ENCODE measurements around the gene ITGAD.

ITGAD gene

DNA sequence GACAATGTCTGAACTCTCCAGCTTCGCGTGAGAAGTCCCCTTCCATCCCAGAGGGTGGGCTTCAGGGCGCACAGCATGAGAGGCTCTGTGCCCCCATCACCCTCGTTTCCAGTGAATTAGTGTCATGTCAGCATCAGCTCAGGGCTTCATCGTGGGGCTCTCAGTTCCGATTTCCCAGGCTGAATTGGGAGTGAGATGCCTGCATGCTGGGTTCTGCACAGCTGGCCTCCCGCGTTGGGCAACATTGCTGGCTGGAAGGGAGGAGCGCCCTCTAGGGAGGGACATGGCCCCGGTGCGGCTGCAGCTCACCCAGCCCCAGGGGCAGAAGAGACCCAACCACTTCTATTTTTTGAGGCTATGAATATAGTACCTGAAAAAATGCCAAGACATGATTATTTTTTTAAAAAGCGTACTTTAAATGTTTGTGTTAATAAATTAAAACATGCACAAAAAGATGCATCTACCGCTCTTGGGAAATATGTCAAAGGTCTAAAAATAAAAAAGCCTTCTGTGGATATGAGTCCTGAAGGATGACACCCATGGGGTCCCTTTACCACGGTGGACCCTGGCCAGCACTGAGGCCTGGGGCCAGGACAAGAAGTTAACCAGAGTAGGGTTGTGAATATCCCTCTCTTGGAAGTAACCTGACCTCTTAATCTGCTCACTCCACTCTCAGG, 10.5 kb upstream of the ITGAD start:
- DNase-seq (peak; percentile 65 to 73), ATAC-seq (peak; percentile 81)
- no peak overlapping the region for H3K4me3 Mint-ChIP-seq
- no peaks in the 10 kb centered on the region for H3K9me3 Mint-ChIP-seq
- H3K4me1 Mint-ChIP-seq: peaks cover 33% of the 10 kb centered on the region
- H3K27ac Mint-ChIP-seq: no peak overlapping the region
- no peaks in the 10 kb centered on the region for H3K27me3 Mint-ChIP-seq

DNA sequence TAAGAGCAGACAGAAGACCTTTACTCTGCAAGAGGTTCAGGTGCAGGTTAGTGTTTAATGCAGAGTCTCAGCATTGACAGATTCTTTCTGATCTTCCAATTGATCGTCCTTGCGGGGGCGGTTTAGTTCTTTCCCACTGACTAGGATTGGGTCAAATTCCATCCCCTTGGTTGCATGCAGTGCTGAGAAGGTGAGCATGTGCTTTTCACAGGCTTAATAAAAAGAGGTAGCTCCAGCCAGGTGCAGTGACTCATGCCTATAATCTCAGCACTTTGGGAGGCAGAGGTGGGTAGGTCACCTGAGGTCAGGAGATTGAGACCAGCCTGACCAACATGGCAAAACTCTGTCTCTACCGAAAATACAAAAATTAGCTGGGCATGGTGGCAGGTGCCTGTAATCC, 7.5 kb upstream of the ITGAD start:
- H3K27me3 Mint-ChIP-seq: peaks cover 7% of the 10 kb centered on the region
- DNase-seq (no peak), ATAC-seq (no peak)
- H3K4me3 Mint-ChIP-seq: no peak overlapping the region
- H3K4me1 Mint-ChIP-seq: peaks cover 31% of the 10 kb centered on the region
- H3K27ac Mint-ChIP-seq: no peak overlapping the region
- H3K9me3 Mint-ChIP-seq: no peaks in the 10 kb centered on the region

DNA sequence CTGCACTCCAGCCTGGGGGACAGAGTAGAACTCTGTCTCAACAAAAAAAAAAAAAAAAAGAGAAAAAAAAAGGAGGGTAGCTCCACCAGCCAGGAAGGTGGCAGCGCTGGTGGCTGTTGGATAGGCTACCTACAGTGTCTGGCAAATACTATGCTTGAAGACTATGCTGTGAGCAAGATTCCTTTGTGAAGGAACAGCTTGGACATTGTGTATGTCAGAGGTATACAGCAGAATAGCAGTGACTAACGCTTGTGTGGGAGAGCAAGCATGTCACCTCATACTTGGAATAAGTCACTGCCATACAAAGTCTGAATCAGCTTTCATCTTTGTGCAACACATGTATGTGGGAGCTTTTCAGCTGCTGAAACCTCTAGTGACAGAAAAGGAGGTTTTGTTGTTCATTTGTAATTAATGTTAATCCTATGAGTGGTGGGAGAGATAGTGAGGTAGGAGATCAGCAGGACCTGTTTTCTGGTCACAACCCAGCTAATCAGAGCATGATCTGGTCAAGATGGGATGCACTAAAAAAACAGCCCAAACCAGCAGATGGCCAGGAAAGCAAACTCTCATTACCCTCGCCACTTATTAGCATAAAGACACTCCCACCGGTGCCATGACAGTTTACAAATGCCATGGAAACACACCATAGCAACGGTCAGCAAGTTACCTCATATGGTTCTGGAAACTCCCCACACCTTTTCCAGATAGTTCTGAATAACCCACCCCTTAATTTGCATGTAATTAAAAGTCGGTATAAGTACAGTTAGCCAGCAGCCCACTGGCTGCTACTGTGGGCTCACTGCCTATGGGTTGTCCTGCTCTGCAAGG, 6.8 kb upstream of the ITGAD start:
- peaks cover 7% of the 10 kb centered on the region for H3K27me3 Mint-ChIP-seq
- H3K4me3 Mint-ChIP-seq: no peak overlapping the region
- peaks cover 31% of the 10 kb centered on the region for H3K4me1 Mint-ChIP-seq
- H3K9me3 Mint-ChIP-seq: no peaks in the 10 kb centered on the region
- peak overlapping the region in 1 of 2 donors; percentile 10 for H3K27ac Mint-ChIP-seq
- ATAC-seq (peak; percentile 88), DNase-seq (peak; percentile 16 to 32)

DNA sequence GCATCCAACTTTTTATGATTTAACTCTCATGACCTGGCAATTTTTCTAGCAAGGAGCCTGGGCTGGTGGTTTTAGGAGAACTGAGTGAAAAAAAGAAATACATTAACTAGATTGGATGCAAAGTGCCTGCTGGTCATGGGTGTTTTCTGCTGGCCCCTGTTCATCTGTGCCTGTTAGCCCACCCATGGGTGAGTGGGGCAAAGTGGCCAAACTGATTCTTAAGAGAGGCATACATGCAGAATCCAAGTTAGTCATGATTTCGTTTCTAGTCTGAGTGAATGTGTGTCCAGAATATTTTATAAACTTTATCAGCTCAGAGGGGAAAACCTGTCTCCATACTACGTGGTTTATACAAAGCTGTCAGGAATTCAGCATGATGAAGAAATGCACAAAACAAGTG, 4.6 kb upstream of the ITGAD start:
- Mint-ChIP-seq H3K27ac (no peak overlapping the region), H3K9me3 (no peaks in the 10 kb centered on the region), H3K27me3 (peaks cover 15% of the 10 kb centered on the region), H3K4me1 (peaks cover 31% of the 10 kb centered on the region), H3K4me3 (no peak overlapping the region)
- DNase-seq: no peak
- ATAC-seq: no peak

DNA sequence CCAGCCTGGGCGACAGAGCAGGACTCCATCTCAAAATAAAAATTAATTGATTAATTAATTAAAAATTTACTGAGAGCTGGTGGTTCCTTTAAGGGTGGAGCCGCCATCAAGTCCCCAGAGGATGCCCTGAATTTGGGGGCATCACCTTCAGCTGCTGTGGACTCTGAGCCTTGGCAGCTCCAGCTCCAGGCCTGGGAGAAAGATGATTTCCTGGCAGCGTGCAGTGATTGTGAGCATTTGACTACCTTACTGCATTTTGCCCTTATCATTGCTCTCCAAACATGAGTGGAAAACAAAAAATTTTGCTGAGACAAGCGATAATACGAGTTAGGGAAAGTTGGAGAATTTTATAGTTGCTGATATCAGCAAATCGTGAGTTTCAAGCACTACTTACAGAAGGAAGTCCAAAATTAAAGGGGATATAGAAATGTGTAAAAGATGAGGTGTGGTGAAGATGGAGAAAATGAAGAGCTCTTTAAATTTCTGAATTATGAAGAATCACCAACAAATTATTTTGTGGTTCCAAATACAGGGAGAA, 2.6 kb upstream of the ITGAD start:
- no peak overlapping the region for H3K27ac Mint-ChIP-seq
- no peaks in the 10 kb centered on the region for H3K9me3 Mint-ChIP-seq
- H3K4me1 Mint-ChIP-seq: peaks cover 22% of the 10 kb centered on the region
- ATAC-seq (no peak), DNase-seq (no peak)
- peaks cover 22% of the 10 kb centered on the region for H3K27me3 Mint-ChIP-seq
- H3K4me3 Mint-ChIP-seq: no peak overlapping the region

DNA sequence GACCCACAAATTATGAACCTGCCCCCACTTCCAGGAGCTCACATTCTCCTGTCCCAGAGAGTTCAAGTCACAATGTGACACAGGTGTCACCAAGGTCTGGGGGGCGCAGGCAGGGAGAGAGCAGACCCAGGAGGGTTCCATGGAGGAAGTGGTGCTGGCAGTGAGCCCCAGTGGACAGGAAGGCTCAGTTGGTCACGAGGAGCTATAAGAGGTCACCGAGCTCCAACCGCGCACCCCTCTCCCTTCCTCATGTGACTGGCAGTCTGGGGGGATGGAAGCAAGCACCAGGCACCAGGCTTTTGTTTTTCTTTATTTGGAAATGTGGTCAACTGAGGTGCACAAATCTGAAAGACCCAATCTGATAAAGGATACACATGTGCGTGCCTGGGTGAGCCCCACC, 2.5 kb downstream of the ITGAD start:
- ATAC-seq: no peak
- H3K4me3 Mint-ChIP-seq: no peak overlapping the region
- peaks cover 16% of the 10 kb centered on the region for H3K27me3 Mint-ChIP-seq
- DNase-seq: no peak
- H3K9me3 Mint-ChIP-seq: peaks cover 11 to 16% of the 10 kb centered on the region in 2 donors
- no peak overlapping the region for H3K27ac Mint-ChIP-seq
- peaks cover 20% of the 10 kb centered on the region for H3K4me1 Mint-ChIP-seq

DNA sequence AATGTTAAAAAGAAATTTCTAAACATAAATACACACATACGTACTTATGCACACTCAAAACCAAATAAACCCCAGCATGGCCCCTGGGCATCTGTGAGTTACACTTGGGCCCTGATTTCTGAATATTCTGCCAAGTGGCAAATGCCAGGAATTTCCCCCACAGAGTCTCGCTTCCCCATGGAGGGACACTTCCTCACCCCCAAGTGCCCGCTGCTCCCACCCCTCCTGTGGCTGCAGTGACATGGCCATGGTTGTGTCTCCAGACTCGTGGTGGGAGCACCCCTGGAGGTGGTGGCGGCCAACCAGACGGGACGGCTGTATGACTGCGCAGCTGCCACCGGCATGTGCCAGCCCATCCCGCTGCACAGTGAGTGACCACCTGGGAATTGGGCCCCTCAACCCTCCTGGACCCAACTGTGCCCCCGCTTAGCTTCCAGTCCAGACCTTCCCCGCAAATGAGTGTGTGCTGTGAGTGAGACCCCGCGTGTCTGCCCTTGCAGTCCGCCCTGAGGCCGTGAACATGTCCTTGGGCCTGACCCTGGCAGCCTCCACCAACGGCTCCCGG, 4.0 kb downstream of the ITGAD start:
- DNase-seq: no peak
- peaks cover 25% of the 10 kb centered on the region for H3K4me1 Mint-ChIP-seq
- no peak overlapping the region for H3K4me3 Mint-ChIP-seq

DNA sequence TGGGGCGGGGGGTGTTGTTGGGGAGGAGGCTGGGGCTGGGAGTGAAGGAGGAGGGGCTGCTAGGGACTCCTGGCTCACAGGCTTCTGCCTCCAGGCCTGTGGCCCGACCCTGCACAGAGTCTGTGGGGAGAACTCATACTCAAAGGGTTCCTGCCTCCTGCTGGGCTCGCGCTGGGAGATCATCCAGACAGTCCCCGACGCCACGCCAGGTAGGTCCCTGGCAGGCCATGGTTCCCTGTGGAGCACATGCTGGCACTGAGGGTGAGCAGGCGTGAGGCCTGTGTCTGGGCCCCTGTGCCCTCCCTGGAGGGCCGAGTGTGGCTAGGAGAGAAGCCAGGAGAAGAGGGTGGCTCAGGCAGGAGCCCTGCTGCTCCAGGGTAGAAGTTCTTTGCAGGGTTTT, 4.6 kb downstream of the ITGAD start:
- ATAC-seq: no peak

More for the DNA sequence above, 4.0 kb downstream of the ITGAD start:
- ATAC-seq: no peak
- peaks cover 11 to 16% of the 10 kb centered on the region in 2 donors for H3K9me3 Mint-ChIP-seq
- H3K27me3 Mint-ChIP-seq: peaks cover 16% of the 10 kb centered on the region
- H3K27ac Mint-ChIP-seq: no peak overlapping the region

DNA sequence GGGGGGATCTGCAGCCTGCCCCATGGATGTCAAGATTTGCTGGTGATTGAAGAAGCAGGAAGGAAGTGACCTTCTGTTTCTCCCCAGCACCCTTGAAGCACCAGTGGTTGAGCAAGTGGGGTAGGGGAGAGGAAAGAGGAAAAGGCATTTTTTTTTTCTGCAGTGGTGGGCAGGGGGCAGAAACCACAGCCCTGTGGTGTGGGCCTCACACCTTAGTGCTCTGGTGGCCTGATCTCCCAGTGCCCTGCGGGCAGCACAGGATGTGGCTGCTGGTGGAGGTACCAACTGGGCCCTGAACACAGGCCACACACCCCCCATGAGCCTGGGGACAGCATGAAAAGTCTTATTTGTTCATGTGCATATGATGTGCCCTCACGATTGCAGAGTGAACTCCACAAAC, 7.1 kb downstream of the ITGAD start:
- no peak overlapping the region for H3K4me3 Mint-ChIP-seq
- peaks cover 11 to 16% of the 10 kb centered on the region in 2 donors for H3K9me3 Mint-ChIP-seq
- peaks cover 5% of the 10 kb centered on the region for H3K27me3 Mint-ChIP-seq
- peak in 1 of 2 donors; percentile 55 for DNase-seq
- peaks cover 19% of the 10 kb centered on the region for H3K4me1 Mint-ChIP-seq
- H3K27ac Mint-ChIP-seq: no peak overlapping the region
- ATAC-seq: peak; percentile 87

More for the DNA sequence above, 4.6 kb downstream of the ITGAD start:
- peaks cover 24% of the 10 kb centered on the region for H3K4me1 Mint-ChIP-seq
- peaks cover 14% of the 10 kb centered on the region for H3K27me3 Mint-ChIP-seq
- no peak for DNase-seq
- peaks cover 11 to 16% of the 10 kb centered on the region in 2 donors for H3K9me3 Mint-ChIP-seq
- no peak overlapping the region for H3K4me3 Mint-ChIP-seq
- H3K27ac Mint-ChIP-seq: no peak overlapping the region

DNA sequence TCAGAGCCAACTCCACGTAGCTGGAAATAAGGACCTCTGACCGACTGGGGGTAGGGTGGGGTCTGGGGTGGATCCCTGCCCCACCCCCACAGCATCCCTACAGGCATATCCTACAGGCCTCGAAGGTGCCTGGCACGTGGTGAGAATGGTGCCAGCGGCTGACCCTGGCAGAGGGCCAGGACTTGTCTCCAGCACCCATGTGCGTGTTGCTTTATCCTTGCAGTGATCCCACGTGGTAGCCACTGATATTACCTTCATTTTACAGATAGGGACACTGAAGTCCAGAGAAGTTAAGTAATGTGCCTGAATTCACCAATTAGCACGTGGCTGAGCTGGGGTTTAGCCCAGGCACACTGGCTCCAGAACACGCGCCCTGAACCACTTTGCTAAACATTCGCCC, 8.3 kb downstream of the ITGAD start:
- ATAC-seq: no peak
- H3K27ac Mint-ChIP-seq: no peak overlapping the region
- H3K4me3 Mint-ChIP-seq: no peak overlapping the region
- peaks cover 11 to 16% of the 10 kb centered on the region in 2 donors for H3K9me3 Mint-ChIP-seq
- no peaks in the 10 kb centered on the region for H3K27me3 Mint-ChIP-seq
- no peak for DNase-seq
- peaks cover 19% of the 10 kb centered on the region for H3K4me1 Mint-ChIP-seq

DNA sequence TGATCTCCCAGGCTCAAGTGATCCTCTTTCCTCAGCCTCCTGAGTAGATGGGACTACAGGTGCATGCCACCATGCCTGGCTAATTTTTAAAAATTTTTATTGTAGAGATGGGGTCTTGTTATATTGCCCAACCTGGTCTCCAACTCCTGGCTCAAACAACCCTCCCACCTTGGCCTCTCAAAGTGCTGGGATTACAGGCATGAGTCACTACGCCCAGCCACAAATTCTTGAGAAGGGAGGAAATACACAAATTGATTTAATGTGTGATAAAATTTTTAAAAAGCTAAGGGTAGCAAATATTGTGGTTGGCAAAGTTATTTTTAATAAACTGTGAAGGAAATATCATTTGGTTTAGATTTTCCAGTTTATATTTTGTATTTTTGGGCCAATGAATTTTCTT, 9.6 kb downstream of the ITGAD start:
- no peak for DNase-seq
- ATAC-seq: no peak

DNA sequence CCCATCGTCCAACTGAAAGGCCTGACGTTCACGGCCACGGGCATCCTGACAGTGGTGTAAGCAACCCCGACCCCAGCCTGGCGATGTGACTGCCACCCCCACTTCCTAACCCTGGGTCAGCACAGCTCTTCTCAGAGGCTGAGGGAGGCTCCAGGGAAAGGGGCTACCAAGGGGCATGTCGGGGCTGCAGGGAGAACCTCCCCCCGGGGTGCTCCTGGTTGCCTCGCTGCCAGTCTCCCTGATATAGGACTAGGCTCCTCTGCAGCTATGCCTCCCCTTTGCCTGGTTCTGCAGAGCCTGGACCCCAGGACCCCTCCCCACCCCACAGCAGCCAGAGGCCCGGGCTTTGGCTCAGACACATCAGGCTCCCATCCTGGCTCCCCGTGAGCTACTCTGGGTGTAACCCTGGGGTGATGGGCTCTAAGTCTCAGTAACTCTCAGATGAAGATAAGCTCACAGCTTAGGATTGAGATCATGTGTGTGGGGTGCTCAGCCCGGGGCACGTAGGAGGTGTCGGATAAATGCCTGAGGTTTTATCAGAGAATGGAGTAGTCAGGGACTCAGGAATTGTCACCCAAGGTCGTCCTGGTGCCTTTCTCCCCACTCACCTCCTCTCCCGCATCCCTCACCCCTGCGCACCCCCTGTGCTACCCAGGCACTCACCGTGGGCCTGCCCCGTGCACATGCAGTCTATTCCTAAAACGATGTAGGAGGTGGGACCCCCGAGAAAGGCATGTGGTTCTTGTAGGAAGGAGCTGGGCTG, 10.6 kb downstream of the ITGAD start:
- Mint-ChIP-seq H3K27me3 (peaks cover 7% of the 10 kb centered on the region), H3K9me3 (peaks cover 11 to 15% of the 10 kb centered on the region in 2 donors), H3K27ac (no peak overlapping the region), H3K4me3 (no peak overlapping the region), H3K4me1 (peaks cover 19% of the 10 kb centered on the region)
- ATAC-seq (no peak), DNase-seq (no peak)

More for the DNA sequence above, 9.6 kb downstream of the ITGAD start:
- Mint-ChIP-seq H3K9me3 (peaks cover 11 to 16% of the 10 kb centered on the region in 2 donors), H3K4me3 (no peak overlapping the region), H3K27ac (no peak overlapping the region), H3K4me1 (peaks cover 19% of the 10 kb centered on the region), H3K27me3 (no peaks in the 10 kb centered on the region)

DNA sequence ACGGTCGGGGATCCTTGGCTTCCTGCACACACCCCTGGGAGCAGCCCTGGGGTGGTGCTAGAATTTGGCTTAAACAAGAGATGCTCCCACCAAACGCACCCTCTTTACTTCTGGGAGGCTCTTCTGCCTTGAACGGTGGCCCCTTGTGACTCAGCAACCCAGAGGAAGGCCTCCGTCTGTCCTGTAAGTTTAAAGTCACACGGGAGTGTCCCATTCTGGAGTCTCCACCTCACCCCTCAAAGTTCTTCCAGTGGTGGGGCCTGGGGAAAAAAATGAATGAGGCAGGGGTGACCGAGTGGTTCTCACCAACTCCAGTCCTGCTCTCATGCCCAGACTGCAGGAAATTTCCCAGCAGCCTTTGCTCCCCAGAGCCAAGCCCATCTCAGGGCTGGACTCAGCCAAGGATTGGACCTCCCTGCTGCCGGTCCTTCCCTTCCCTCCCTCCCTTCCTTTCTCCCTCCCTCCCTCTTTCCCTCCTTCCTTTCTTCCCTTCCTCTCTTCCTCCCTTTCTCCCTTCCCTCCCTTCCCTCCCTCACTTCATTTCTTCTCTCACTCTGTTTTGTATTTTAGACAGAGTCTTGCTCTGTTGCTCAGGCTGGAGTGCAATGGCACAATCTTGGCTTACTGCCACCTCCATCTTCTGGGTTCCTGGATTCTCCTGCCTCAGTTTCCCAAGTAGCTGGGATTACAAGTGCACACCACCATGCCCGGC, 11.4 kb downstream of the ITGAD start:
- ATAC-seq: no peak
- H3K4me3 Mint-ChIP-seq: no peak overlapping the region
- H3K4me1 Mint-ChIP-seq: peaks cover 14% of the 10 kb centered on the region
- H3K9me3 Mint-ChIP-seq: peaks cover 7% of the 10 kb centered on the region in 2 donors
- DNase-seq: no peak
- H3K27ac Mint-ChIP-seq: peak overlapping the region in 1 of 2 donors; percentile 72
- H3K27me3 Mint-ChIP-seq: peaks cover 9% of the 10 kb centered on the region

DNA sequence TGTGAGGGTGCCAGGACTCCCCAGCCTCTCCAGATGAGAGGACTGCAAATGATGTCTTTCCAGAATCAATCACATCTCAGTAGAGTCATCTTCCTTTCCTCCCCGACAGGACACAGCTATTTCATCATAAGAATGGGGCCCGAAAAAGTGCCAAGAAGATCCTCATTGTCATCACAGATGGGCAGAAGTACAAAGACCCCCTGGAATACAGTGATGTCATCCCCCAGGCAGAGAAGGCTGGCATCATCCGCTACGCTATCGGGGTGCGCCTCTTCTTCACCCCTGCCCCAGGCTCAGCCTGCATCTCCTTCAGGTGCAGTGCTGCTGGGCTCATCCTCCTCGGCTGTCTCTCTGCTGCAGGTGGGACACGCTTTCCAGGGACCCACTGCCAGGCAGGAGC, 14.3 kb downstream of the ITGAD start:
- DNase-seq (no peak), ATAC-seq (no peak)
- H3K9me3 Mint-ChIP-seq: no peaks in the 10 kb centered on the region

DNA sequence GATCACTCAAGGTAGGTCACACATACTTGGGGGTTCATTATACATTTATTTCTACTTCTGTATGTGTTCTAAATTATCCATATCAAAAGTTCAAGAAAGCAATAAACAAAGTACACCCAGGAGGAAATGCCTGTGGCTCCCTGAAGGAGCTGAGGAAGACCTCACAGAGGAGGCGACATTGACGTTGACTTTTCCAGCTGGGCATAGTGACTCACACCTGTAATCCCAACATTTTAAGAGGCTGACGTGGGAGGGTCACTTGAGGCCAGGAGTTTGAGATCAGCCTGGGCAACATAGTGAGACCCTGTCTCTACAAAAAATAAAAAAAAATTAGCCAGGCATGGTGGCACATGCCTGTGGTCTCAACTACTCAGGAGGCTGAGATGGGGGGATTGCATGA, 16.3 kb downstream of the ITGAD start:
- Mint-ChIP-seq H3K27me3 (peaks cover 16% of the 10 kb centered on the region), H3K4me1 (peaks cover 2% of the 10 kb centered on the region), H3K9me3 (no peaks in the 10 kb centered on the region), H3K27ac (peak overlapping the region in 1 of 2 donors; percentile 59), H3K4me3 (no peak overlapping the region)
- ATAC-seq: no peak
- no peak for DNase-seq

More for the DNA sequence above, 14.3 kb downstream of the ITGAD start:
- Mint-ChIP-seq H3K27me3 (peaks cover 9% of the 10 kb centered on the region), H3K4me3 (no peak overlapping the region), H3K27ac (no peak overlapping the region), H3K4me1 (no peaks in the 10 kb centered on the region)
